ENCODE results near the gene GPR132.

- TF ChIP-seq CBX8 (IDR thresholded peaks at IDR 0.05) (no peak), PHF8 (IDR thresholded peaks at IDR 0.05; ENCODE audit: borderline replicate concordance, low read depth) (no peak), CTCF (IDR thresholded peaks at IDR 0.05) (no peak), NFE2L2 (conservative IDR thresholded peaks at IDR 0.05; ENCODE audit: low read length) (no peak), MYC (IDR thresholded peaks at IDR 0.05; ENCODE audit: borderline replicate concordance, low read length) (no peak), BHLHE40 (IDR thresholded peaks at IDR 0.05; ENCODE audit: low read depth, low read length) (no peak), RCOR1 (IDR thresholded peaks at IDR 0.05; ENCODE audit: low read depth, low read length) (no peak), MAX (IDR thresholded peaks at IDR 0.05) (no peak)
These were observed 5.2 kb downstream of the GPR132 start for GRCh38 chr14:105059925-105060565.

All from A549 (cell line).